Cardiac fibroblast (primary cell): ENCODE data around the gene NEUROD2.

Experiments
- DNase-seq, 2 donors: peaks; one replicate each; pipeline versions ENCODE4 v3.0.0 to v3.0.0-alpha.2; 2010; ENCODE audit warnings: low read depth in 2 of 2
- H3K4me3 ChIP-seq, 2 donors: replicated peaks in 1 of 2; 1 replicate in 1 of 2; 2 replicates in 1 of 2; pipeline ENCODE4 v1.5.1; 2011; ENCODE audit warnings: low read depth in 2 of 2, low read length in 2 of 2, mild to moderate bottlenecking in 2 of 2, moderate library complexity in 1 of 2
- CTCF ChIP-seq: IDR thresholded peaks from one replicate; pipeline ENCODE4 v1.5.1; 2011; ENCODE audit warnings: low read depth, mild to moderate bottlenecking, low read length, inconsistent platforms

Gene NEUROD2

DNA sequence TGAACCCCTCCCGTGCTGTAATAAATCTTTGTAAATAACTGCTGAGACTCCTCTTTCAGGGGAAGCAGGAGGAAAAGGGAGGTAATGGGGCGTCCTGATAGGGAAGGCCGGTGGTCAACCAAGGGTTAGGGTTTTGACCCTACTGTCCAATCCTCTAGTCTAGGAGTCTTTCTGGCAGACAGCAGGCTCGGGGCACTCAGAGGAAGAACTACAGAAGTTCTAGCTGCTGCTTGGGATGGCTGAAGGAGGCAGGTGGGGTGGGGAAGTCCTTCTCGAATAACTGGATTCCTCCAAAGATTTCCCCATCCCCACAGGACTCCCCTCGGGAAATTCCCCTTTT is 28.8 kb upstream of the NEUROD2 start:
- TF ChIP-seq CTCF: no peak
- peak overlapping the region; percentile 96 to 99 for H3K4me3 ChIP-seq
- no peak for DNase-seq

- no peak overlapping the region for H3K4me3 ChIP-seq
- DNase-seq: no peak
- TF ChIP-seq CTCF: no peak
Measured at GRCh38 chr17:39635614-39636176, 28.0 kb upstream of the NEUROD2 start.

DNA sequence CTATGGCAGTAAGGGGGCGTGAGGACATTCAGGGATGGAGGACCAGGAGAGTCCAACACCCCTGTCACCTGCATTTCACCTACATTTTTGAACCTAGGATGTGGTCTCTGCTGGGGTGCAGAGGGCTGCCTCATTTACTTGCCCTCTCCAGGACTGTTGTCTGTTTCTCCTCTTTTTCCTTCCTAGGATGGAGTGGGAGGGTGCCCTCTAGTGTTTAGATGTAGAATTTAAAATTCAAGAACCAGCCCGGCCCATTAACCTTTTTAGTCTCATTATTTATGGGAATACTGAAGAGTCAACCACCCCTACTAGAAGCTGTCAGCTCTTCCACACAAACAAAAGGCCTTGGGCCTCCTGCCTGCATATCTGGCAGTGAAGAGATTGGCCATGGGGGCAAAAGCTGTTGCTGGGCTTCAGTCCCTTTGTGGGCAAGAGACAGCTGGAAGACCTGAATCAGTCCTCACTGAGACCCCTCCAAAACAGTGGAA is 26.7 kb upstream of the NEUROD2 start:
- TF ChIP-seq CTCF: peak; percentile 72
- peak; percentile 62 to 65 for DNase-seq
- no peak overlapping the region for H3K4me3 ChIP-seq

- H3K4me3 ChIP-seq: no peak overlapping the region
- no peak for TF ChIP-seq CTCF
- no peak for DNase-seq
Measured at GRCh38 chr17:39633570-39634183, 26.0 kb upstream of the NEUROD2 start.

GRCh38 chr17:39632153-39632941 is 24.6 kb upstream of the NEUROD2 start:
- no peak for TF ChIP-seq CTCF
- H3K4me3 ChIP-seq: no peak overlapping the region

DNA sequence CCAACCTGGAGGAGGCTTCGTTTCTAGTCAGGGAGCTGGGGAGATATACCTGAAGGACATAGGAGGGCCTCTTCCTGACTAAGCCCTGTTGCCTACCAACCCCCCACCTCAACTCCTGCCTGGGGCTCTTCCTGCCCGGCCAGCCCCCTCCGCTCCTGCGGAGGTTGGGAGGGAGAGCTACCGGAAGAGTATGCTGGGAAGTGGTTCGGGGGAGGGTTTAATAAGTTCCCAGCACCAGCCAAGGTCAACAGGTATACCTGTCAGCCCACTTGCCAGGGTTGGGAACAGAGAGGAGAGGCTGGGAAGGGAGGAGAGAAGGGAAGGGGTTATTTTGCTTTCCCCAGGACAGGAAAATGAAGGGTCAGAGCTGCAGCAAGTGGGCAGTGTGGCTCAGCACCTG is 23.7 kb upstream of the NEUROD2 start:
- no peak for DNase-seq
- TF ChIP-seq CTCF: no peak
- no peak overlapping the region for H3K4me3 ChIP-seq

More at GRCh38 chr17:39632153-39632941, 24.6 kb upstream of the NEUROD2 start:
- DNase-seq: no peak
